Testis (tissue), 2 donors: Measurements from ENCODE around the gene RPL39.

ENCODE experiments used
- CTCF ChIP-seq, 3 experiments: fragments of 450-650 bp in 2 of 3; fragments of 200-600 bp in 1 of 3; sonication (generic) in 1 of 3; IDR thresholded peaks; one replicate each; pipeline ENCODE4 v1.5.1; 2016 to 2019; ENCODE audit warnings: antibody characterized with exemption in 3 of 3, mild to moderate bottlenecking in 2 of 3, moderate library complexity in 1 of 3
- POLR2A ChIP-seq: fragments of 450-650 bp; IDR thresholded peaks from one replicate; pipeline ENCODE4 v1.6.1; 2017; ENCODE audit warnings: antibody characterized with exemption, mild to moderate bottlenecking, moderate library complexity

GRCh38 chrX:119758731-119759247, 32.6 kb downstream of the RPL39 start:
- TF ChIP-seq CTCF (IDR thresholded peaks at IDR 0.05) (no peak), POLR2A (no peak)
